Measurements from ENCODE around the gene HNMT.
A peak's percentile ranks its signal among the peaks of the same experiment; 100 is the strongest.

HNMT gene

GRCh38 chr2:138059487-138060300, 95.4 kb downstream of the HNMT start:
- TF ChIP-seq ZC3H10 (CRISPR knock-in tag; IDR thresholded peaks at IDR 0.05) (0 out of 2 replicates have a peak, but pooled peaks have one; percentile 7), PPARA (CRISPR knock-in tag; IDR thresholded peaks at IDR 0.05; ENCODE audit: borderline replicate concordance) (no peak), ZNF70 (CRISPR knock-in tag; IDR thresholded peaks at IDR 0.05) (no peak), BACH2 (CRISPR knock-in tag; IDR thresholded peaks at IDR 0.05; ENCODE audit: borderline replicate concordance) (no peak)
- peak; percentile 38; the same call in 1 of the 3 replicates for ATAC-seq

GRCh38 chr2:138060301-138060635, 96.0 kb downstream of the HNMT start:
- TF ChIP-seq PATZ1 (CRISPR knock-in tag; IDR thresholded peaks at IDR 0.05; ENCODE audit: borderline replicate concordance) (no peak), CREB5 (CRISPR knock-in tag; IDR thresholded peaks at IDR 0.05; ENCODE audit: low read depth) (peak; percentile 35; the same call in 1 of the 2 replicates), SNAI2 (CRISPR knock-in tag; IDR thresholded peaks at IDR 0.05) (no peak), ZNF565 (CRISPR knock-in tag; conservative IDR thresholded peaks at IDR 0.05; ENCODE audit: low read depth) (no peak), ISL1 (CRISPR knock-in tag; IDR thresholded peaks at IDR 0.05) (peak; percentile 84), TCF4 (CRISPR knock-in tag; IDR thresholded peaks at IDR 0.05; ENCODE audit: borderline replicate concordance) (peak; percentile 64), ZC3H10 (CRISPR knock-in tag; IDR thresholded peaks at IDR 0.05) (no peak; the same call in 1 of the 2 replicates)
- ATAC-seq, result peak; percentile 74

- ATAC-seq, result no peak
These were observed 97.7 kb downstream of the HNMT start for GRCh38 chr2:138061961-138062360.

GRCh38 chr2:138063181-138063580, 98.9 kb downstream of the HNMT start:
- ATAC-seq, result no peak
- TF ChIP-seq ZNF70 (CRISPR knock-in tag; IDR thresholded peaks at IDR 0.05), result no peak

More at GRCh38 chr2:138061961-138062360, 97.7 kb downstream of the HNMT start:
- TF ChIP-seq CSDC2 (CRISPR knock-in tag; IDR thresholded peaks at IDR 0.05), result no peak
- TF ChIP-seq ZFP3 (CRISPR knock-in tag; IDR thresholded peaks at IDR 0.05), result no peak
- no peak for TF ChIP-seq OSR1 (CRISPR knock-in tag; IDR thresholded peaks at IDR 0.05)
- TF ChIP-seq CREB5 (CRISPR knock-in tag; IDR thresholded peaks at IDR 0.05; ENCODE audit: low read depth), result no peak
- no peak for TF ChIP-seq BACH2 (CRISPR knock-in tag; IDR thresholded peaks at IDR 0.05; ENCODE audit: borderline replicate concordance)
- no peak for TF ChIP-seq ARNTL (CRISPR knock-in tag; IDR thresholded peaks at IDR 0.05; ENCODE audit: borderline replicate concordance, low read depth)
- no peak for TF ChIP-seq ESRRG (CRISPR knock-in tag; IDR thresholded peaks at IDR 0.05)
- no peak for TF ChIP-seq TCF4 (CRISPR knock-in tag; IDR thresholded peaks at IDR 0.05; ENCODE audit: borderline replicate concordance)
- TF ChIP-seq RARB (CRISPR knock-in tag; IDR thresholded peaks at IDR 0.05), result no peak
- TF ChIP-seq SNAI2 (CRISPR knock-in tag; IDR thresholded peaks at IDR 0.05), result no peak

All from SK-N-SH treated with all-trans-retinoic acid at 6 μM for 48 hours (cell line).